GM23338 (cell line): ENCODE results near the gene BARX1. TPM values are rescaled to one million over a fixed set of nuclear protein-coding genes. Genes with fewer than 3 reads are reported as not detected.

Experiments
- CTCF ChIP-seq, 2 experiments: fragments of 200-600 bp in 1 of 2; sonication (generic) in 1 of 2; conservative IDR thresholded peaks; 2 replicates each; pipeline versions ENCODE4 v1.5.1 to v1.6.1; 2016 to 2017; ENCODE audit warnings: antibody characterized with exemption in 2 of 2, low read depth in 2 of 2, mild to moderate bottlenecking in 2 of 2, moderate library complexity in 1 of 2
- EZH2 ChIP-seq: fragments of 200-600 bp; sonication (generic); IDR thresholded peaks from one replicate; pipeline ENCODE4 v1.8.0; 2017; ENCODE audit warnings: antibody characterized with exemption, mild to moderate bottlenecking, low read depth; ENCODE audit not compliant: unreplicated experiment
- EZH2phosphoT487 ChIP-seq: fragments of 200-600 bp; sonication (generic); IDR thresholded peaks from one replicate; pipeline ENCODE4 v1.8.1; 2018; ENCODE audit warnings: antibody characterized with exemption; ENCODE audit not compliant: unreplicated experiment
- NANOG ChIP-seq: IDR thresholded peaks from 2 replicates; pipeline ENCODE4 v1.6.1; 2016; ENCODE audit warnings: antibody characterized with exemption, borderline replicate concordance
- REST ChIP-seq: IDR thresholded peaks from one replicate; pipeline ENCODE4 v1.6.1; 2018; ENCODE audit warnings: antibody characterized with exemption; ENCODE audit not compliant: unreplicated experiment
- ZNF114 ChIP-seq: fragments of 250-450 bp; sonication (Bioruptor Pico); IDR thresholded peaks from 2 replicates; pipeline ENCODE4 v1.5.0; 2020; ENCODE audit warnings: mild to moderate bottlenecking, moderate library complexity
- ZNF331 ChIP-seq: fragments of 250-450 bp; sonication (Bioruptor Pico); IDR thresholded peaks from 2 replicates; pipeline ENCODE4 v1.5.0; 2020; ENCODE audit warnings: low read depth, mild to moderate bottlenecking, moderate library complexity
- ZNF462 ChIP-seq: fragments of 250-450 bp; sonication (Bioruptor Pico); IDR thresholded peaks from 2 replicates; pipeline ENCODE4 v1.5.0; 2020; ENCODE audit warnings: mild to moderate bottlenecking, moderate library complexity
- polyA plus RNA-seq: library from polyadenylated mRNA; unstranded; fragments of >200 nt; fragmentation: Nextera tagmentation; extraction: Ambion mirVana; gene quantifications from 2 replicates; pipeline ENCODE4 v1.2.1, GENCODE V29; 2016
- total RNA-seq: library from RNA; depleted of rRNA; stranded (reverse); fragments of >200 nt; shearing (Covaris generic); gene quantifications from 2 replicates; pipeline ENCODE4 v1.2.3, GENCODE V29; 2014

Gene BARX1
- total and polyA plus RNA-seq, 2 experiments from 2014 or later, result 0.87 to 1.6 TPM

- no peak for TF ChIP-seq ZNF462 (CRISPR knock-in tag)
- no peak for TF ChIP-seq EZH2phosphoT487
- no peak for TF ChIP-seq NANOG
- no peak for TF ChIP-seq CTCF (conservative IDR thresholded peaks at IDR 0.05; ENCODE audit: low read depth in 2 of 2)
- TF ChIP-seq REST, result no peak
- peak; percentile 87 for TF ChIP-seq EZH2
- TF ChIP-seq ZNF114 (CRISPR knock-in tag), result no peak
- TF ChIP-seq ZNF331 (CRISPR knock-in tag), result no peak
These were observed 5.3 kb downstream of the BARX1 start (continued) for GRCh38 chr9:93949694-93950449.
